Calu3 (cell line): ENCODE results near the gene TBC1D14. TPM values are rescaled to one million over a fixed set of nuclear protein-coding genes. Genes with fewer than 3 reads are reported as not detected.

ENCODE experiments used
- BruUV-seq: library from RNA; stranded (reverse); fragments of 400-500 nt; replicated peaks from 2 replicates; lab custom pipeline; 2021; lab: Mats Ljungman, UMichigan
- CTCF ChIA-PET: fragments of 300-600 bp; sonication (Branson Sonifier 250); formaldehyde crosslinking; loops from one replicate; lab custom pipeline; 2022; ENCODE audit warnings: antibody characterized with exemption; lab: Charles Lee
- DNase-seq: peaks from one replicate; pipeline ENCODE4 v3.0.0; 2022
- H3K27ac Mint-ChIP-seq: one replicate; pipeline ENCODE4 v1.8.0; 2022; ENCODE audit warnings: mixed read lengths; ENCODE audit not compliant: unreplicated experiment
- H3K27me3 Mint-ChIP-seq: one replicate; pipeline ENCODE4 v1.8.0; 2022; ENCODE audit warnings: mixed read lengths; ENCODE audit not compliant: unreplicated experiment
- H3K36me3 Mint-ChIP-seq: one replicate; pipeline ENCODE4 v1.8.0; 2022; ENCODE audit warnings: mild to moderate bottlenecking, moderate library complexity, mixed read lengths; ENCODE audit not compliant: insufficient read depth, unreplicated experiment
- H3K4me1 Mint-ChIP-seq: one replicate; pipeline ENCODE4 v1.8.0; 2022; ENCODE audit warnings: mild to moderate bottlenecking, low read depth, mixed read lengths; ENCODE audit not compliant: unreplicated experiment
- H3K4me3 Mint-ChIP-seq: one replicate; pipeline ENCODE4 v1.8.0; 2022; ENCODE audit warnings: mild to moderate bottlenecking, low read depth, moderate library complexity, mixed read lengths; ENCODE audit not compliant: unreplicated experiment
- H3K9me3 Mint-ChIP-seq: one replicate; pipeline ENCODE4 v1.8.0; 2022; ENCODE audit warnings: low read depth, mixed read lengths; ENCODE audit not compliant: unreplicated experiment
- CTCF ChIP-seq: fragments of 200-600 bp; IDR thresholded peaks from one replicate; pipeline ENCODE4 v1.8.0; 2022; ENCODE audit warnings: antibody characterized with exemption; ENCODE audit not compliant: unreplicated experiment
- intact Hi-C: fragments of 100-400 bp; cut with micrococcal nuclease; formaldehyde crosslinking; loops from one replicate; pipeline ENCODE4 v1.10.0; 2022; ENCODE audit not compliant: unreplicated experiment
- total RNA-seq: library from RNA; stranded (reverse); gene quantifications from 2 replicates; pipeline ENCODE4 v1.2.3, GENCODE V29; 2022

TBC1D14 gene
- total RNA-seq, 1 experiment from 2014 or later: 26.4 TPM

GRCh38 chr4:6967846-6968340 is 58.3 kb downstream of the TBC1D14 start:
- peaks cover 4% of the 10 kb centered on the region for H3K4me1 Mint-ChIP-seq
- no peak for DNase-seq
- CTCF ChIA-PET: no interaction called here
- no peak overlapping the region for H3K4me3 Mint-ChIP-seq
- TF ChIP-seq CTCF: no peak
- H3K27ac Mint-ChIP-seq: no peak overlapping the region
- H3K27me3 Mint-ChIP-seq: no peaks in the 10 kb centered on the region
- no peaks in the 10 kb centered on the region for H3K9me3 Mint-ChIP-seq
- H3K36me3 Mint-ChIP-seq: no peaks in the 10 kb centered on the region
- intact Hi-C loops: no loop called here
- BruUV-seq: no TSS peak

- Mint-ChIP-seq H3K27me3 (no peaks in the 10 kb centered on the region), H3K4me3 (no peak overlapping the region), H3K27ac (no peak overlapping the region), H3K9me3 (no peaks in the 10 kb centered on the region), H3K36me3 (no peaks in the 10 kb centered on the region), H3K4me1 (no peaks in the 10 kb centered on the region)
- no TSS peak for BruUV-seq
- intact Hi-C loops: no loop called here
- CTCF ChIA-PET: no interaction called here
- no peak for DNase-seq
- no peak for TF ChIP-seq CTCF
Measured at GRCh38 chr4:6968496-6968895, 58.9 kb downstream of the TBC1D14 start.

- no peak for TF ChIP-seq CTCF
- no TSS peak for BruUV-seq
- Mint-ChIP-seq H3K27me3 (no peaks in the 10 kb centered on the region), H3K9me3 (no peaks in the 10 kb centered on the region), H3K27ac (no peak overlapping the region), H3K36me3 (no peaks in the 10 kb centered on the region), H3K4me1 (no peaks in the 10 kb centered on the region), H3K4me3 (no peak overlapping the region)
- intact Hi-C loops: no loop called here
- no peak for DNase-seq
- CTCF ChIA-PET: no interaction called here
Measured at GRCh38 chr4:6969826-6970800, 60.5 kb downstream of the TBC1D14 start.

- TF ChIP-seq CTCF: no peak
- CTCF ChIA-PET: no interaction called here
- no peaks in the 10 kb centered on the region for H3K9me3 Mint-ChIP-seq
- BruUV-seq: no TSS peak
- H3K4me1 Mint-ChIP-seq: no peaks in the 10 kb centered on the region
- H3K27ac Mint-ChIP-seq: no peak overlapping the region
- intact Hi-C loops: no loop called here
- no peak overlapping the region for H3K4me3 Mint-ChIP-seq
- no peaks in the 10 kb centered on the region for H3K36me3 Mint-ChIP-seq
- DNase-seq: no peak
- no peaks in the 10 kb centered on the region for H3K27me3 Mint-ChIP-seq
Measured at GRCh38 chr4:6971536-6972374, 62.1 kb downstream of the TBC1D14 start.
